ENCODE measurements around the gene MTAP. TPM values are rescaled to one million over a fixed set of nuclear protein-coding genes. Genes with fewer than 3 reads are reported as not detected.

Gene MTAP
- total RNA-seq, 1 donor from 2014 or later: 56.1 TPM

DNA sequence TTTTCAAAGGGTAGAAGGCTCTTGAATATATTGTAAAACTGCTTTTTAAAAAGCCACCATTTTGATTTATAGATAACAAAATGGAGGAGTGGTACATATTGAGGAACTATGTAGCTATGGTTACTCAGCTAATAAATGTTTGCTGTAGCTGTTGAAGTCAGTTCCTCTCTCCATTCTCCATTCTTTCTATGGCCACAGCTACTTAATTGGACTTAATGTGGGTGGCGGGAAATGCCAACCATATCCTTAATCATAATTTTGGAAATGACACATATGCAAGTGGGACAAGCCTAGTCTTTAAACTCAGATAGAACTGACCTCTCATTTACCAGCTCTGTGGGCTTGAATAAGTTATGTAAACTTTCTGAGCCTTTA, 181.1 kb downstream of the MTAP start:
- Histone ChIP-seq H3K36me3 (ENCODE audit: insufficient read depth, low read length) (no peaks in the 10 kb centered on the region), H3K4me2 (ENCODE audit: low read length) (no peak overlapping the region), H3K4me1 (ENCODE audit: insufficient read depth, low read length) (peaks cover 11% of the 10 kb centered on the region), H3K4me3 (ENCODE audit: insufficient read depth, low read depth, low read length) (no peak overlapping the region), H2AFZ (ENCODE audit: low read depth, low read length) (no peak overlapping the region), H3K9me3 (ENCODE audit: insufficient read depth, low read depth, low read length) (no peaks in the 10 kb centered on the region), H3K9ac (ENCODE audit: low read length) (no peak overlapping the region), H3K27me3 (ENCODE audit: insufficient read depth, low read length) (peaks cover 10% of the 10 kb centered on the region), H3K79me2 (ENCODE audit: insufficient read depth, low read length) (peaks cover 11% of the 10 kb centered on the region), H3K27ac (ENCODE audit: low read depth, low read length) (no peak overlapping the region), H4K20me1 (ENCODE audit: insufficient read depth, low read length) (peaks cover 13% of the 10 kb centered on the region)
- H3K4me3 Mint-ChIP-seq (ENCODE audit: unreplicated experiment): no peak overlapping the region
- peaks cover 59% of the 10 kb centered on the region for H3K27me3 Mint-ChIP-seq (ENCODE audit: low read depth, unreplicated experiment)
- H3K9me3 Mint-ChIP-seq (ENCODE audit: unreplicated experiment): peaks cover 1% of the 10 kb centered on the region
- peaks cover 2% of the 10 kb centered on the region for H3K4me1 Mint-ChIP-seq (ENCODE audit: low read depth, unreplicated experiment)
- no peak overlapping the region for H3K27ac Mint-ChIP-seq (ENCODE audit: unreplicated experiment)
- DNase-seq (ENCODE audit: low read depth) (no peak), FAIRE-seq (no peak)
- TF ChIP-seq EZH2 (IDR thresholded peaks at IDR 0.05; ENCODE audit: insufficient read depth, low read length): no peak
- TF ChIP-seq, protein P1, sequence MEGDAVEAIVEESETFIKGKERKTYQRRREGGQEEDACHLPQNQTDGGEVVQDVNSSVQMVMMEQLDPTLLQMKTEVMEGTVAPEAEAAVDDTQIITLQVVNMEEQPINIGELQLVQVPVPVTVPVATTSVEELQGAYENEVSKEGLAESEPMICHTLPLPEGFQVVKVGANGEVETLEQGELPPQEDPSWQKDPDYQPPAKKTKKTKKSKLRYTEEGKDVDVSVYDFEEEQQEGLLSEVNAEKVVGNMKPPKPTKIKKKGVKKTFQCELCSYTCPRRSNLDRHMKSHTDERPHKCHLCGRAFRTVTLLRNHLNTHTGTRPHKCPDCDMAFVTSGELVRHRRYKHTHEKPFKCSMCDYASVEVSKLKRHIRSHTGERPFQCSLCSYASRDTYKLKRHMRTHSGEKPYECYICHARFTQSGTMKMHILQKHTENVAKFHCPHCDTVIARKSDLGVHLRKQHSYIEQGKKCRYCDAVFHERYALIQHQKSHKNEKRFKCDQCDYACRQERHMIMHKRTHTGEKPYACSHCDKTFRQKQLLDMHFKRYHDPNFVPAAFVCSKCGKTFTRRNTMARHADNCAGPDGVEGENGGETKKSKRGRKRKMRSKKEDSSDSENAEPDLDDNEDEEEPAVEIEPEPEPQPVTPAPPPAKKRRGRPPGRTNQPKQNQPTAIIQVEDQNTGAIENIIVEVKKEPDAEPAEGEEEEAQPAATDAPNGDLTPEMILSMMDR (IDR thresholded peaks at IDR 0.05; ENCODE audit: insufficient read depth, low read depth, low read length): no peak
- H3K36me3 Mint-ChIP-seq (ENCODE audit: low read depth, unreplicated experiment): peaks cover 4% of the 10 kb centered on the region

DNA sequence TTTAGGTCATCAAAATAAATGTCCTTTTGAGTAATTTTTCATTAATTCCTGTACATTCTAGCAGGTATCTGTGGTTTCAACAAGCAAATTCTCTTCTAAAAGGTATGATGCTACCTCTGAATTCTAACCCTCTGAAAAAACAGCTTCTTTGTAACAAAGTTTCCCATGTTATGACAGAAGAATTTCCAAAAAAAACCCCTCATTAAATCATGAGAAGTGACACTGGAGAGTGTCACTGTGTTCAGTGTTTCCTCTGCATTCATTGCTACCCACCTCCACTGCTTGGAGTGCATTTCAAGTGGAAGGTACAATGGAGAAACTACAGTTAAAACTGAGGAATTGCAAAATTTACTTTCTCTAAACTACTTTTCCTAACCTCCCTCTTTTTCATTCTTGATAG, 181.7 kb downstream of the MTAP start:
- Histone ChIP-seq H3K9ac (ENCODE audit: low read length) (no peak overlapping the region), H3K4me3 (ENCODE audit: insufficient read depth, low read depth, low read length) (no peak overlapping the region), H3K36me3 (ENCODE audit: insufficient read depth, low read length) (no peaks in the 10 kb centered on the region), H3K4me2 (ENCODE audit: low read length) (no peak overlapping the region), H3K27me3 (ENCODE audit: insufficient read depth, low read length) (peaks cover 9% of the 10 kb centered on the region), H4K20me1 (ENCODE audit: insufficient read depth, low read length) (peaks cover 8% of the 10 kb centered on the region), H2AFZ (ENCODE audit: low read depth, low read length) (no peak overlapping the region), H3K27ac (ENCODE audit: low read depth, low read length) (no peak overlapping the region), H3K4me1 (ENCODE audit: insufficient read depth, low read length) (peaks cover 11% of the 10 kb centered on the region), H3K79me2 (ENCODE audit: insufficient read depth, low read length) (peaks cover 17% of the 10 kb centered on the region), H3K9me3 (ENCODE audit: insufficient read depth, low read depth, low read length) (no peaks in the 10 kb centered on the region)
- FAIRE-seq (no peak), DNase-seq (ENCODE audit: low read depth) (no peak)
- TF ChIP-seq EZH2 (IDR thresholded peaks at IDR 0.05; ENCODE audit: insufficient read depth, low read length): no peak
- TF ChIP-seq, protein P1 (IDR thresholded peaks at IDR 0.05; ENCODE audit: insufficient read depth, low read depth, low read length): no peak
- Mint-ChIP-seq H3K27me3 (ENCODE audit: low read depth, unreplicated experiment) (peaks cover 59% of the 10 kb centered on the region), H3K4me3 (ENCODE audit: unreplicated experiment) (no peak overlapping the region), H3K36me3 (ENCODE audit: low read depth, unreplicated experiment) (peaks cover 3% of the 10 kb centered on the region), H3K4me1 (ENCODE audit: low read depth, unreplicated experiment) (peaks cover 2% of the 10 kb centered on the region), H3K27ac (ENCODE audit: unreplicated experiment) (no peak overlapping the region), H3K9me3 (ENCODE audit: unreplicated experiment) (no peaks in the 10 kb centered on the region)

DNA sequence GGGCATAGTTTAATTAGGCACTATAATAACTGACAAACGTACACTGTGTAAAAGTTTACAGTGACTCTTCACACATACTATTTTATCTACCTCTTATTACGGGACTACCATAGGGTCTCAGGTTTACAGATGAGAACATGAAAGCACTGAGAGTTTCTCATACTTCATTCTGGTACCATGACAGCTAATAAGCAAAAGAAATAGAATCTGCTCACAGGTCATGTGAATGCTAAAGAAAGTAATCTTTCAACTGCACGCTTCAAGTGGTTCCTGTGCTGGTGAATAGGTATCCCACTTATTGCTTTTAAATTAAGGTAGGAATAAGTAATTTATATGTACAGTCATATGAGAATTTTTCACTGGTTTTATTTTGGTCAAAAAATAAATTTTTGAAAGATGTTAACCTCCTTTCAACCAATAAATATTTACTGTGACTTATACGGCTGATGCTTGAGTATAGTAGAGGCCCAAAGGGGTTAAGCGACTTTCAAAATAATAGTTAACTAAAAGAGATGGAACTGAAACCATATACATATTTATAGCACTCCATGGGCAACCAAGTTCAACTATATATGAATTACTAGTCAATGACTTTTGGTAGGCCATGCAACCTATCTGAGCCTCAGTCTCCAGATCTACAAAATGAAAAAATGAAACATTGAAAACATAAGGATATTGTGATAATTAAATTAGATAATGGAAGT, 183.7 kb downstream of the MTAP start:
- Histone ChIP-seq H2AFZ (ENCODE audit: low read depth, low read length) (no peak overlapping the region), H3K9ac (ENCODE audit: low read length) (no peak overlapping the region), H4K20me1 (ENCODE audit: insufficient read depth, low read length) (no peaks in the 10 kb centered on the region), H3K4me3 (ENCODE audit: insufficient read depth, low read depth, low read length) (no peak overlapping the region), H3K4me1 (ENCODE audit: insufficient read depth, low read length) (peaks cover 24% of the 10 kb centered on the region), H3K27me3 (ENCODE audit: insufficient read depth, low read length) (no peaks in the 10 kb centered on the region), H3K79me2 (ENCODE audit: insufficient read depth, low read length) (peaks cover 34% of the 10 kb centered on the region), H3K9me3 (ENCODE audit: insufficient read depth, low read depth, low read length) (peaks cover 4% of the 10 kb centered on the region), H3K36me3 (ENCODE audit: insufficient read depth, low read length) (no peaks in the 10 kb centered on the region), H3K4me2 (ENCODE audit: low read length) (no peak overlapping the region), H3K27ac (ENCODE audit: low read depth, low read length) (no peak overlapping the region)
- Mint-ChIP-seq H3K36me3 (ENCODE audit: low read depth, unreplicated experiment) (peaks cover 16% of the 10 kb centered on the region), H3K4me3 (ENCODE audit: unreplicated experiment) (no peak overlapping the region), H3K27ac (ENCODE audit: unreplicated experiment) (no peak overlapping the region), H3K4me1 (ENCODE audit: low read depth, unreplicated experiment) (peaks cover 2% of the 10 kb centered on the region), H3K27me3 (ENCODE audit: low read depth, unreplicated experiment) (peaks cover 65% of the 10 kb centered on the region), H3K9me3 (ENCODE audit: unreplicated experiment) (peaks cover 7% of the 10 kb centered on the region)
- DNase-seq (ENCODE audit: low read depth): no peak
- TF ChIP-seq, protein P1 (IDR thresholded peaks at IDR 0.05; ENCODE audit: insufficient read depth, low read depth, low read length): no peak
- TF ChIP-seq EZH2 (IDR thresholded peaks at IDR 0.05; ENCODE audit: insufficient read depth, low read length): no peak
- FAIRE-seq: no peak
